SK-N-SH (cell line): ENCODE results near the gene LTBP2. TPM values are rescaled to one million over a fixed set of nuclear protein-coding genes. Genes with fewer than 3 reads are reported as not detected.

Experiments
- CTCF ChIA-PET: fragments of 300-600, 350-600 bp; formaldehyde crosslinking; extraction: SDS; loops from one replicate; lab custom pipeline; 2021; lab: Yijun Ruan, JAX
- POLR2A ChIA-PET: fragments of 350-600 bp; sonication (Branson Sonifier 250); formaldehyde crosslinking; extraction: SDS; loops from one replicate; lab custom pipeline; 2020; ENCODE audit warnings: antibody characterized with exemption, inconsistent platforms; lab: Yijun Ruan, JAX
- DNase-seq: peaks from one replicate; pipeline ENCODE4 v3.0.0; 2012
- H2AFZ ChIP-seq: fragments of 200-600 bp; sonication (generic); 2 replicates; pipeline ENCODE4 v1.8.1; 2016; ENCODE audit warnings: antibody characterized with exemption, mild to moderate bottlenecking, low read depth
- H3F3A ChIP-seq: fragments of 200-600 bp; sonication (generic); replicated peaks from 2 replicates; pipeline ENCODE3; 2016; ENCODE audit warnings: antibody characterized with exemption, mild to moderate bottlenecking; ENCODE audit not compliant: insufficient read depth
- H3K27ac ChIP-seq, 2 experiments: fragments of 200-500 bp in 1 of 2; fragments of 200-600 bp in 1 of 2; sonication (Bioruptor generic) in 1 of 2; sonication (generic), shearing (Covaris generic) in 1 of 2; 2 replicates each; pipeline versions ENCODE4 v1.5.1 to v1.6.1; 2014 to 2016; ENCODE audit warnings: low read depth in 2 of 2, inconsistent platforms in 1 of 2, low read length in 1 of 2, mild to moderate bottlenecking in 1 of 2, mixed read lengths in 1 of 2
- H3K27me3 ChIP-seq: fragments of 200-600 bp; sonication (generic), shearing (Covaris generic); 2 replicates; pipeline ENCODE4 v1.6.1; 2016; ENCODE audit warnings: mixed run types; ENCODE audit not compliant: insufficient read depth
- H3K36me3 ChIP-seq, 2 experiments: fragments of 200-500 bp in 1 of 2; fragments of 200-600 bp in 1 of 2; sonication (Bioruptor generic) in 1 of 2; sonication (generic) in 1 of 2; replicated peaks in 1 of 2; 2 replicates each; pipeline versions ENCODE3 to v1.5.1; 2014 to 2016; ENCODE audit warnings: low read length in 1 of 2, mild to moderate bottlenecking in 1 of 2; ENCODE audit not compliant: insufficient read depth in 2 of 2, control insufficient read depth in 1 of 2
- H3K4me1 ChIP-seq, 2 experiments: fragments of 200-500 bp in 1 of 2; fragments of 200-600 bp in 1 of 2; sonication (Bioruptor generic) in 1 of 2; sonication (generic), shearing (Covaris generic) in 1 of 2; 2 replicates each; pipeline versions ENCODE4 v1.5.1 to v1.6.1; 2014 to 2016; ENCODE audit warnings: low read depth in 1 of 2, low read length in 1 of 2, mixed run types in 1 of 2; ENCODE audit not compliant: insufficient read depth in 2 of 2, control insufficient read depth in 1 of 2
- H3K4me2 ChIP-seq: fragments of 200-600 bp; sonication (generic), shearing (Covaris generic); 2 replicates; pipeline ENCODE4 v1.6.1; 2017; ENCODE audit warnings: mixed run types
- H3K4me3 ChIP-seq, 2 experiments: fragments of 200-500 bp in 1 of 2; fragments of 200-600 bp in 1 of 2; sonication (Bioruptor generic) in 1 of 2; sonication (generic), shearing (Covaris generic) in 1 of 2; 2 replicates each; pipeline versions ENCODE4 v1.5.1 to v1.8.1; 2014 to 2016; ENCODE audit warnings: low read depth in 2 of 2, inconsistent platforms in 1 of 2, low read length in 1 of 2, mild to moderate bottlenecking in 1 of 2, mixed read lengths in 1 of 2, moderate library complexity in 1 of 2
- H3K79me2 ChIP-seq: fragments of 200-600 bp; sonication (generic); 2 replicates; pipeline ENCODE4 v1.8.1; 2017; ENCODE audit warnings: mild to moderate bottlenecking; ENCODE audit not compliant: insufficient read depth
- H3K9ac ChIP-seq: fragments of 200-600 bp; sonication (generic); 2 replicates; pipeline ENCODE4 v1.6.1; 2017; ENCODE audit warnings: mixed run types
- H3K9me2 ChIP-seq: fragments of 200-600 bp; sonication (generic); 2 replicates; pipeline ENCODE4 v1.6.1; 2017; ENCODE audit warnings: mixed run types
- H3K9me3 ChIP-seq: fragments of 200-600 bp; sonication (generic); 2 replicates; pipeline ENCODE4 v1.6.1; 2017; ENCODE audit warnings: mixed run types, mild to moderate bottlenecking, moderate library complexity
- H4K20me1 ChIP-seq: fragments of 200-600 bp; sonication (generic); 2 replicates; pipeline ENCODE4 v1.6.1; 2017; ENCODE audit warnings: mild to moderate bottlenecking, mixed run types; ENCODE audit not compliant: insufficient read depth
- CTCF ChIP-seq: fragments of 200-600 bp; sonication (generic); IDR thresholded peaks from 2 replicates; pipeline ENCODE4 v1.6.1; 2017; ENCODE audit warnings: antibody characterized with exemption, mild to moderate bottlenecking, moderate library complexity
- ELF1 ChIP-seq: IDR thresholded peaks from 2 replicates; pipeline ENCODE4 v1.4.0; 2012
- EP300 ChIP-seq, 2 experiments: IDR thresholded peaks; 2 replicates each; pipeline versions ENCODE4 v1.4.0 to v1.6.1; 2012; ENCODE audit warnings: borderline replicate concordance in 1 of 2, low read depth in 1 of 2, low read length in 1 of 2
- FOSL2 ChIP-seq: IDR thresholded peaks from 2 replicates; pipeline ENCODE4 v1.4.0; 2012; ENCODE audit warnings: low read depth, mild to moderate bottlenecking, moderate library complexity, borderline replicate concordance
- FOXJ3 ChIP-seq: sonication (generic); formaldehyde crosslinking; IDR thresholded peaks from 2 replicates; pipeline ENCODE4 v1.5.1; 2020; ENCODE audit warnings: mild to moderate bottlenecking, missing genetic modification reagents
- JUND ChIP-seq: IDR thresholded peaks from 2 replicates; pipeline ENCODE4 v1.4.0; 2012
- MEF2A ChIP-seq: IDR thresholded peaks from 2 replicates; pipeline ENCODE4 v1.4.0; 2012; ENCODE audit warnings: low read depth, borderline replicate concordance
- NRF1 ChIP-seq: IDR thresholded peaks from 2 replicates; pipeline ENCODE4 v1.6.1; 2012; ENCODE audit warnings: low read depth, mild to moderate bottlenecking, low read length
- RAD21 ChIP-seq: IDR thresholded peaks from 2 replicates; pipeline ENCODE4 v1.6.1; 2012; ENCODE audit warnings: mild to moderate bottlenecking, low read length
- RCOR1 ChIP-seq: fragments of 150-350 bp; IDR thresholded peaks from 2 replicates; pipeline ENCODE4 v1.6.1; 2017; ENCODE audit warnings: antibody characterized with exemption, low read length
- RFX5 ChIP-seq: IDR thresholded peaks from 2 replicates; pipeline ENCODE4 v1.6.1; 2012; ENCODE audit warnings: mild to moderate bottlenecking, improper control_type of control experiment, low read length
- TEAD4 ChIP-seq: IDR thresholded peaks from 2 replicates; pipeline ENCODE4 v1.4.0; 2012; ENCODE audit warnings: mild to moderate bottlenecking, borderline replicate concordance; ENCODE audit not compliant: insufficient read depth
- USF1 ChIP-seq: IDR thresholded peaks from 2 replicates; pipeline ENCODE4 v1.4.0; 2012; ENCODE audit warnings: low read depth, borderline replicate concordance
- USF2 ChIP-seq: fragments of 150-350 bp; IDR thresholded peaks from 2 replicates; pipeline ENCODE4 v1.6.1; 2017; ENCODE audit warnings: antibody characterized with exemption, low read length, low read depth, borderline replicate concordance
- WGBS: methylation state at CpG from one replicate; pipeline ENCODE4 v1.1.6; 2017; ENCODE audit warnings: low lambda C conversion rate; 5-methylcytosine and 5-hydroxymethylcytosine counted together
- polyA plus RNA-seq, 3 experiments: library from polyadenylated mRNA; depleted of rRNA; stranded (reverse); fragments of >200 nt; gene quantifications; 2 replicates each; pipeline ENCODE4 v1.2.3, GENCODE V29; 2012
- TF ChIP-seq, protein P1 (sequence below): IDR thresholded peaks from 2 replicates; pipeline ENCODE4 v1.4.0; 2012; ENCODE audit warnings: low read depth, borderline replicate concordance
- TF ChIP-seq, protein P2 (sequence below): IDR thresholded peaks from 2 replicates; pipeline ENCODE4; 2012
- TF ChIP-seq, protein P3 (sequence below): IDR thresholded peaks from 2 replicates; pipeline ENCODE4 v1.4.0; 2012; ENCODE audit warnings: low read depth

The LTBP2 gene
- polyA plus RNA-seq, 1 of the 3 experiments (the other 2 are of a cell fraction): 58.8 TPM

GRCh38 chr14:74510959-74511409 is 101.1 kb downstream of the LTBP2 start:
- no peak for DNase-seq
- H2AFZ ChIP-seq: no peak overlapping the region
- H3K4me2 ChIP-seq: no peak overlapping the region
- ChIA-PET CTCF (interaction anchor here (1.0 to 4.1 kb wide), 3 partner anchors 10 to 101 kb away, joined by 3 to 36 read pairs (median 12); partner anchors contain the start of gene LTBP2), POLR2A (interaction anchor here (0.6 kb wide), 1 partner anchor 556 kb away, joined by 3 read pairs; no protein-coding TSS in a partner anchor)
- no peaks in the 10 kb centered on the region for H3K79me2 ChIP-seq
- H3F3A ChIP-seq: peaks cover 6% of the 10 kb centered on the region
- H4K20me1 ChIP-seq: no peaks in the 10 kb centered on the region
- peaks cover 0 to 4% of the 10 kb centered on the region in 2 experiments; a peak in 1 of 4 replicates for H3K4me1 ChIP-seq
- no peaks in the 10 kb centered on the region for H3K9me3 ChIP-seq
- peaks cover 28 to 69% of the 10 kb centered on the region in 2 experiments for H3K36me3 ChIP-seq
- peak overlapping the region in 1 of 2 experiments; percentile 36; a peak in 2 of 4 replicates for H3K27ac ChIP-seq
- peak overlapping the region; percentile 19; the same call in 1 of the 2 replicates for H3K9ac ChIP-seq
- TF ChIP-seq CTCF (no peak), EP300 (IDR thresholded peaks at IDR 0.05; ENCODE audit: borderline replicate concordance in 1 of 2, low read depth in 1 of 2, low read length in 1 of 2) (no peak), FOSL2 (no peak; the same call in 1 of the 2 replicates), USF1 (no peak), USF2 (no peak), RFX5 (no peak), RAD21 (no peak), JUND (no peak), RCOR1 (no peak), TEAD4 (no peak), ELF1 (no peak), NRF1 (no peak), MEF2A (no peak), FOXJ3 (no peak)
- TF ChIP-seq, protein P1, sequence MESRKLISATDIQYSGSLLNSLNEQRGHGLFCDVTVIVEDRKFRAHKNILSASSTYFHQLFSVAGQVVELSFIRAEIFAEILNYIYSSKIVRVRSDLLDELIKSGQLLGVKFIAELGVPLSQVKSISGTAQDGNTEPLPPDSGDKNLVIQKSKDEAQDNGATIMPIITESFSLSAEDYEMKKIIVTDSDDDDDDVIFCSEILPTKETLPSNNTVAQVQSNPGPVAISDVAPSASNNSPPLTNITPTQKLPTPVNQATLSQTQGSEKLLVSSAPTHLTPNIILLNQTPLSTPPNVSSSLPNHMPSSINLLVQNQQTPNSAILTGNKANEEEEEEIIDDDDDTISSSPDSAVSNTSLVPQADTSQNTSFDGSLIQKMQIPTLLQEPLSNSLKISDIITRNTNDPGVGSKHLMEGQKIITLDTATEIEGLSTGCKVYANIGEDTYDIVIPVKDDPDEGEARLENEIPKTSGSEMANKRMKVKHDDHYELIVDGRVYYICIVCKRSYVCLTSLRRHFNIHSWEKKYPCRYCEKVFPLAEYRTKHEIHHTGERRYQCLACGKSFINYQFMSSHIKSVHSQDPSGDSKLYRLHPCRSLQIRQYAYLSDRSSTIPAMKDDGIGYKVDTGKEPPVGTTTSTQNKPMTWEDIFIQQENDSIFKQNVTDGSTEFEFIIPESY: no peak
- TF ChIP-seq, protein P2, sequence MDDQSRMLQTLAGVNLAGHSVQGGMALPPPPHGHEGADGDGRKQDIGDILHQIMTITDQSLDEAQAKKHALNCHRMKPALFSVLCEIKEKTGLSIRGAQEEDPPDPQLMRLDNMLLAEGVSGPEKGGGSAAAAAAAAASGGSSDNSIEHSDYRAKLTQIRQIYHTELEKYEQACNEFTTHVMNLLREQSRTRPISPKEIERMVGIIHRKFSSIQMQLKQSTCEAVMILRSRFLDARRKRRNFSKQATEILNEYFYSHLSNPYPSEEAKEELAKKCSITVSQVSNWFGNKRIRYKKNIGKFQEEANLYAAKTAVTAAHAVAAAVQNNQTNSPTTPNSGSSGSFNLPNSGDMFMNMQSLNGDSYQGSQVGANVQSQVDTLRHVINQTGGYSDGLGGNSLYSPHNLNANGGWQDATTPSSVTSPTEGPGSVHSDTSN: no peak
- TF ChIP-seq, protein P3, sequence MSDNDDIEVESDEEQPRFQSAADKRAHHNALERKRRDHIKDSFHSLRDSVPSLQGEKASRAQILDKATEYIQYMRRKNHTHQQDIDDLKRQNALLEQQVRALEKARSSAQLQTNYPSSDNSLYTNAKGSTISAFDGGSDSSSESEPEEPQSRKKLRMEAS: no peak
- no peaks in the 10 kb centered on the region for H3K27me3 ChIP-seq
- H3K4me3 ChIP-seq: no peak overlapping the region
- 84% methylated on average over 5 of the region's 10 CpGs for WGBS
- H3K9me2 ChIP-seq: no peaks in the 10 kb centered on the region
